ENCODE results near the gene CD55. TPM values are rescaled to one million over a fixed set of nuclear protein-coding genes. Genes with fewer than 3 reads are reported as not detected.

CD55 gene
- total RNA-seq, 1 donor from 2014 or later, result 35.1 TPM

GRCh38 chr1:207330011-207330710, 8.7 kb downstream of the CD55 start:
- DNase-seq (ENCODE audit: low spot score in 2 of 2, unreplicated experiment in 2 of 2), result no peak
- no peak overlapping the region for H3K27ac Mint-ChIP-seq

GRCh38 chr1:207331354-207332313, 10.2 kb downstream of the CD55 start:
- Mint-ChIP-seq H3K36me3 (peaks cover 50% of the 10 kb centered on the region), H3K4me3 (no peak overlapping the region)
- TF ChIP-seq CTCF (IDR thresholded peaks at IDR 0.05; ENCODE audit: unreplicated experiment), result no peak

More at GRCh38 chr1:207330011-207330710, 8.7 kb downstream of the CD55 start:
- H3K9me3 Mint-ChIP-seq, result peaks cover 24% of the 10 kb centered on the region
- peaks cover 46% of the 10 kb centered on the region for H3K36me3 Mint-ChIP-seq
- H3K4me3 Mint-ChIP-seq, result no peak overlapping the region
- H3K27me3 Mint-ChIP-seq (ENCODE audit: low read depth), result no peaks in the 10 kb centered on the region
- H3K4me1 Mint-ChIP-seq, result no peaks in the 10 kb centered on the region
- TF ChIP-seq CTCF (IDR thresholded peaks at IDR 0.05; ENCODE audit: unreplicated experiment), result no peak

GRCh38 chr1:207333009-207333600, 11.6 kb downstream of the CD55 start:
- H3K27me3 Mint-ChIP-seq (ENCODE audit: low read depth), result no peaks in the 10 kb centered on the region
- H3K36me3 Mint-ChIP-seq, result peaks cover 48% of the 10 kb centered on the region
- TF ChIP-seq CTCF (IDR thresholded peaks at IDR 0.05; ENCODE audit: unreplicated experiment), result no peak
- no peak overlapping the region for H3K27ac Mint-ChIP-seq
- H3K9me3 Mint-ChIP-seq, result peaks cover 25% of the 10 kb centered on the region
- no peak for DNase-seq (ENCODE audit: low spot score in 2 of 2, unreplicated experiment in 2 of 2)
- H3K4me1 Mint-ChIP-seq, result no peaks in the 10 kb centered on the region
- H3K4me3 Mint-ChIP-seq, result no peak overlapping the region

More at GRCh38 chr1:207331354-207332313, 10.2 kb downstream of the CD55 start:
- Mint-ChIP-seq H3K4me1 (no peaks in the 10 kb centered on the region), H3K27ac (no peak overlapping the region), H3K9me3 (peaks cover 25% of the 10 kb centered on the region), H3K27me3 (ENCODE audit: low read depth) (no peaks in the 10 kb centered on the region)
- no peak for DNase-seq (ENCODE audit: low spot score in 2 of 2, unreplicated experiment in 2 of 2)

DNA sequence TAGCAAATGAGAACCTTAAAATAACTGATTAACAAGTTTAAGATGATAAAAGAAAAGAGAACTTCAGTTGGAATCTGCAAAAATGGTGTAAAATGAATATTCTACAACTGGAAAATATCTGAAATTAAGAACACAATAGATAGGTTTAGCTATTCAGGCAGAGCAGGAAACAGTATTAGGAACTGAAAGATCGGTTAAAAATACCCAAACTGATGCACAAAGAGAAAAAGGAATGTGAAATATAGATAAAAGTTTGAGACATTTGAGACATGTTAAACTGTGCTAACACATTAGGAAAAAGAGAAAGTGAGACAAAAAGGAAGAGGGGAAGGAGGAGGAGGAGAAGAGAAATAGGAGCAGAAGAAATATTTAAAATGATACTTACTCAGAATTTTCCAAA, 12.1 kb downstream of the CD55 start:
- H3K36me3 Mint-ChIP-seq, result peaks cover 49% of the 10 kb centered on the region
- TF ChIP-seq CTCF (IDR thresholded peaks at IDR 0.05; ENCODE audit: unreplicated experiment), result no peak
- H3K9me3 Mint-ChIP-seq, result peaks cover 25% of the 10 kb centered on the region
- H3K4me1 Mint-ChIP-seq, result no peaks in the 10 kb centered on the region
- no peak overlapping the region for H3K4me3 Mint-ChIP-seq
- H3K27me3 Mint-ChIP-seq (ENCODE audit: low read depth), result no peaks in the 10 kb centered on the region
- no peak overlapping the region for H3K27ac Mint-ChIP-seq
- no peak for DNase-seq (ENCODE audit: low spot score in 2 of 2, unreplicated experiment in 2 of 2)

GRCh38 chr1:207334337-207334736, 12.9 kb downstream of the CD55 start:
- no peak for DNase-seq (ENCODE audit: low spot score in 2 of 2, unreplicated experiment in 2 of 2)
- H3K36me3 Mint-ChIP-seq, result peaks cover 49% of the 10 kb centered on the region
- no peak overlapping the region for H3K27ac Mint-ChIP-seq
- TF ChIP-seq CTCF (IDR thresholded peaks at IDR 0.05; ENCODE audit: unreplicated experiment), result no peak
- no peaks in the 10 kb centered on the region for H3K4me1 Mint-ChIP-seq
- H3K9me3 Mint-ChIP-seq, result peaks cover 25% of the 10 kb centered on the region
- no peaks in the 10 kb centered on the region for H3K27me3 Mint-ChIP-seq (ENCODE audit: low read depth)
- H3K4me3 Mint-ChIP-seq, result no peak overlapping the region
